GM12864 (cell line): ENCODE measurements around the gene TMEM245.

ENCODE experiments used
- DNase-seq: peaks from one replicate; pipeline ENCODE4 v3.0.0-alpha.2; 2011; ENCODE audit warnings: low read depth
- H3K4me3 ChIP-seq: 2 replicates; pipeline ENCODE4 v1.5.1; 2011; ENCODE audit warnings: mild to moderate bottlenecking, low read depth, low read length, control low read depth
- TF ChIP-seq, protein P1 (sequence below): IDR thresholded peaks from 2 replicates; pipeline ENCODE4 v1.5.1; 2011; ENCODE audit warnings: low read depth, mild to moderate bottlenecking, moderate library complexity, low read length, control low read depth, inconsistent platforms; ENCODE audit errors: missing control alignments

TMEM245 gene

DNA sequence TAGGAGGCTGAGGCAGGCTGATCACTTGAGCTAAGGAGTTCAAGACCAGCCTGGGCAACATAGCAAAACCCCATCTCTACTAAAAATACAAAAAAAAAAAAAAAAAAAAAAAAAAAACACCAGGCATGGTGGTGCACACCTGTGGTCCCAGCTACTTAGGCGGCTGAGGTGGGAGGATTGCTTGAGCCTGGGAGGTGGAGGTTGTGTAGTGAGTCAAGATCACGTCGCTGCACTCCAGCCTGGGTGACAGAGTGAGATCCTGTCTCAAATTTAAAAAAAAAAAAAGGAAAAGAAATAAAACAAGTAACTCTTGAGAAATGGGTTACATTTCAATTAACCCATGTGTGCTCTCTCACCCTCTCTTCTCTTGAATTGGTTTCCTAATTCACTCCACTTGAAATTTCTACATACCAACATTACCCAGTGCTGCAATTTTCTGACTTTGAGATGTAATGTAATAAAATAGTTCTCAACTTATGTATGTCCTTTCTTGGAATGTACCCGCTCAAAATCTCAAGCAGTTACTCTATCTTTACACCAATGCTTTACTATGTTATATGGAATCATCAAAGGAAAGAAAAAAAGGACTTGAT is 35.8 kb downstream of the TMEM245 start:
- no peak for DNase-seq
- TF ChIP-seq, protein P1, sequence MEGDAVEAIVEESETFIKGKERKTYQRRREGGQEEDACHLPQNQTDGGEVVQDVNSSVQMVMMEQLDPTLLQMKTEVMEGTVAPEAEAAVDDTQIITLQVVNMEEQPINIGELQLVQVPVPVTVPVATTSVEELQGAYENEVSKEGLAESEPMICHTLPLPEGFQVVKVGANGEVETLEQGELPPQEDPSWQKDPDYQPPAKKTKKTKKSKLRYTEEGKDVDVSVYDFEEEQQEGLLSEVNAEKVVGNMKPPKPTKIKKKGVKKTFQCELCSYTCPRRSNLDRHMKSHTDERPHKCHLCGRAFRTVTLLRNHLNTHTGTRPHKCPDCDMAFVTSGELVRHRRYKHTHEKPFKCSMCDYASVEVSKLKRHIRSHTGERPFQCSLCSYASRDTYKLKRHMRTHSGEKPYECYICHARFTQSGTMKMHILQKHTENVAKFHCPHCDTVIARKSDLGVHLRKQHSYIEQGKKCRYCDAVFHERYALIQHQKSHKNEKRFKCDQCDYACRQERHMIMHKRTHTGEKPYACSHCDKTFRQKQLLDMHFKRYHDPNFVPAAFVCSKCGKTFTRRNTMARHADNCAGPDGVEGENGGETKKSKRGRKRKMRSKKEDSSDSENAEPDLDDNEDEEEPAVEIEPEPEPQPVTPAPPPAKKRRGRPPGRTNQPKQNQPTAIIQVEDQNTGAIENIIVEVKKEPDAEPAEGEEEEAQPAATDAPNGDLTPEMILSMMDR, result no peak
- H3K4me3 ChIP-seq, result no peak overlapping the region

GRCh38 chr9:109083141-109083540 is 36.6 kb downstream of the TMEM245 start:
- TF ChIP-seq, protein P1, result no peak
- no peak overlapping the region for H3K4me3 ChIP-seq
- DNase-seq, result no peak

- no peak overlapping the region for H3K4me3 ChIP-seq
- TF ChIP-seq, protein P1, result no peak
- no peak for DNase-seq
Measured at GRCh38 chr9:109082091-109082620, 37.6 kb downstream of the TMEM245 start.

DNA sequence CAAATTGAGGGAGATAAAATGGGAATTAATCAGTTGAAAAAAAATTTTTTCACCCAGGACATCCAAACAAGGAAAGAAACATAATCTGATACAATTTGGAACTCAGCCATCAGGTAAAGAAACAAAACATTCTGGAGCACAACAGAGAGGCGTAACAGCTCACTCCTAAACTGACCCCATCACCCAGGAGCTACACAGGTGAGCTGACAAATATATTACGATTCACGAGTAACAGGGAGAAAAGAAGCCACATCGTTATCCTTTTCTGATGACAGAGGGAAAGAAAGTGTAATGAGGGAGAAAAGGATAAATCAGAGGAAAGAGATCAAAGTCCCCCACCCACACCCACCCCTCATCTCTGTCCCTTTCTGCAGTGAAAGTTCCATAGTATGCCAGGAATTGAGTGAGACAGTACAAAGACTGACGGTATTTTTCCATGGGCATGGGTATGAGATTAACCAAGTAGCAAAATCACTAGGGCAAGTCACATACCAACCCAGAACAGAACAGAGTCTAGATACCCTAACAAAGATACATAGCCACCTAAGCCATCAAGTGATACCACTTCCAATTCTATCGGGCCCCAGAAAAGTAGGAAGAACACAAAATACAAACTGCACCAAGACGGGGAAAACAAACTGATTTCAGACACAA is 45.4 kb downstream of the TMEM245 start:
- H3K4me3 ChIP-seq, result no peak overlapping the region
- no peak for DNase-seq
- TF ChIP-seq, protein P1, result no peak

GRCh38 chr9:109072821-109073435 is 46.8 kb downstream of the TMEM245 start:
- no peak for DNase-seq
- H3K4me3 ChIP-seq, result no peak overlapping the region
- TF ChIP-seq, protein P1, result no peak

DNA sequence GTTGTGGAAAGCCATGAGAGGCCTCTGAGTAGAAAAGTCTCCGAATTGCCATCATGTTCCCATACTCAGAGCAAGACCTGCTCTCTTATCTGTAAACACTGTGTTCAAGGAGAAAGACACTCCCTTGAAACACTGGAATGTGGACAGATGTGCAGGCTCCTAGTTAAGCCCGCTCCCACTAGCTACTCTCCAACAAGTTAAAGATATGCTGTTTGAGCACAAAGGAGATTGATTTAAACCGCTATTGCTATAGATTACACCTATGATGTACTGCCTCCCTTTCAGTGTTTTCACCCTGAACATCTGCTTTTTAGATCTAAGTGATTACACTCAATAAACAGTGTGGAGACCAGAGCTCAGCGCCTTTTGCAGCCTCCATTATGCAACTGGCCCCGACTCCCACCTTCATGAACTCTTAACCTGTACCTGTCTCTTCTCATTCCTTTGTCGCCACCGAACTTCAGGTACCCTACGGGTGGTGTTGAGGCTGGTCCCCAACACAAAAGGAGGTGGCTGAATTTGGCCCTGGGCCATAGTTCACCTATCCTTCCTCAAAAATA is 47.5 kb downstream of the TMEM245 start:
- H3K4me3 ChIP-seq, result no peak overlapping the region
- no peak for DNase-seq

More for the DNA sequence above, 47.5 kb downstream of the TMEM245 start:
- TF ChIP-seq, protein P1, result no peak
